Endothelial cell of hepatic sinusoid (primary cell): Measurements from ENCODE around the gene IREB2.

ENCODE experiments used
- in situ Hi-C: cut with HindIII; loops from 2 replicates; pipeline ENCODE4 v1.10.0; 2017; ENCODE audit warnings: low sequenced_read_pairs

Gene IREB2

GRCh38 chr15:78540141-78540870 lies 102.3 kb downstream of the IREB2 start, which contains the start of gene PSMA4:
TSS of gene PSMA4 (plus strand) at chr15:78540444. CDS start at chr15:78541928, 1,484 bp downstream.
- in situ Hi-C loops = loop anchor here (10.0 kb wide), 1 partner anchor 56 kb away; no protein-coding TSS in a partner anchor

GRCh38 chr15:78540871-78541743 lies 103.1 kb downstream of the IREB2 start:
- in situ Hi-C loops = loop anchor here (10.0 kb wide), 1 partner anchor 56 kb away; no protein-coding TSS in a partner anchor

GRCh38 chr15:78541744-78542034 lies 103.7 kb downstream of the IREB2 start:
- in situ Hi-C loops = loop anchor here (10.0 kb wide), 1 partner anchor 57 kb away; no protein-coding TSS in a partner anchor

GRCh38 chr15:78542647-78543046 lies 104.6 kb downstream of the IREB2 start:
- in situ Hi-C loops = loop anchor here (10.0 kb wide), 1 partner anchor 58 kb away; no protein-coding TSS in a partner anchor

GRCh38 chr15:78550194-78550593 lies 112.2 kb downstream of the IREB2 start:
- in situ Hi-C loops = no loop called here

GRCh38 chr15:78550815-78551214 lies 112.8 kb downstream of the IREB2 start:
- in situ Hi-C loops = no loop called here
